Astrocyte of the cerebellum (primary cell): ENCODE measurements around the gene CIDEB.

Source experiments
- DNase-seq: peaks from one replicate; pipeline ENCODE4 v3.0.0-alpha.2; 2011; ENCODE audit warnings: low read depth
- H3K4me3 ChIP-seq: 2 replicates; pipeline ENCODE4 v1.5.1; 2011; ENCODE audit warnings: mild to moderate bottlenecking, low read depth, low read length, moderate library complexity
- CTCF ChIP-seq: IDR thresholded peaks from 2 replicates; pipeline ENCODE4 v1.5.1; 2012; ENCODE audit warnings: low read length, low read depth, moderate library complexity, mild to moderate bottlenecking; ENCODE audit errors: missing control alignments
- in situ Hi-C: cut with HindIII; loops from 2 replicates; pipeline ENCODE4 v1.10.0; 2017; ENCODE audit warnings: low sequenced_read_pairs

CIDEB gene

GRCh38 chr14:24312736-24313507 is 5.1 kb upstream of the CIDEB start:
- no peak for DNase-seq
- TF ChIP-seq CTCF = no peak
- H3K4me3 ChIP-seq = no peak overlapping the region
- in situ Hi-C loops = no loop called here

GRCh38 chr14:24311837-24312615 is 4.2 kb upstream of the CIDEB start:
- DNase-seq = no peak
- H3K4me3 ChIP-seq = no peak overlapping the region
- in situ Hi-C loops = no loop called here
- TF ChIP-seq CTCF = no peak

GRCh38 chr14:24310646-24311604 is 3.1 kb upstream of the CIDEB start, which contains the start of gene LTB4R:
TSS of gene LTB4R (plus strand) at chr14:24311502. CDS start at chr14:24315652, 4,150 bp downstream.
- in situ Hi-C loops = no loop called here
- peak within 1 kb of the TSS; percentile 20 for H3K4me3 ChIP-seq

GRCh38 chr14:24310265-24310645 is 2.5 kb upstream of the CIDEB start:
- in situ Hi-C loops = no loop called here
- no peak for DNase-seq
- no peak overlapping the region for H3K4me3 ChIP-seq
- TF ChIP-seq CTCF = no peak

More at GRCh38 chr14:24310646-24311604, 3.1 kb upstream of the CIDEB start, which contains the start of gene LTB4R:
- TF ChIP-seq CTCF = peak; percentile 23
- DNase-seq = peak; percentile 42

GRCh38 chr14:24309538-24310264 is 1.9 kb upstream of the CIDEB start, which contains the start of gene LTB4R2:
TSS of gene LTB4R2 (plus strand) at chr14:24310140. CDS start at chr14:24310665, 525 bp downstream.
- no peak for TF ChIP-seq CTCF
- no peak for DNase-seq
- in situ Hi-C loops = no loop called here
- no peak within 1 kb of the TSS for H3K4me3 ChIP-seq
